Tibial nerve (tissue), 3 donors: Measurements from ENCODE around the gene GABPA.

ENCODE experiments used
- CTCF ChIP-seq, 5 experiments: fragments of 200-600 bp in 3 of 5; fragments of 450-650 bp in 2 of 5; sonication (generic) in 3 of 5; IDR thresholded peaks; one replicate each; pipeline ENCODE4 v1.5.1; 2016 to 2019; ENCODE audit warnings: antibody characterized with exemption in 5 of 5, mild to moderate bottlenecking in 3 of 5, moderate library complexity in 2 of 5
- POLR2A ChIP-seq, 2 donors: fragments of 450-650 bp; IDR thresholded peaks; one replicate each; pipeline ENCODE4 v1.6.1; 2017; ENCODE audit warnings: antibody characterized with exemption in 2 of 2, mild to moderate bottlenecking in 2 of 2, moderate library complexity in 2 of 2

DNA sequence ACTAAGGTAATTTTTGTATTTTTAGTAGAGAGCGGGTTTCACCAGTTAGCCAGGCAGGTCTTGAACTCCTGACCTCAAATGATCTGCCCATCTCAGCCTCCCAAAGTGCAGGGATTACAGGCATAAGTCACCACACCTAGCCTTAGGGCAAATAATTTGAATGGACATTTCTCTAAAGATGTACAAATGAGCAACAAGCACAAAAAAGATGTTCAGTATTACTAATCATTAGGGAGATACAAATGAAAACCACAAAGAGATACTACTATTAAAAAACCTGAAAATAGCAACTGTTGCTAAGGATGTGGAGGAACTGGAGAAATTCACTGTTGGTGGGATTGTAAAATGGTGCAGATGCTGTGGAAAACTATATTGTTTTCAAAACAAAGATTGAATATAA is 79.1 kb downstream of the GABPA start:
- no peak for TF ChIP-seq CTCF (IDR thresholded peaks at IDR 0.05)
- TF ChIP-seq POLR2A (IDR thresholded peaks at IDR 0.05): no peak
